COLO829 (cell line): ENCODE data around the gene VGLL4.
"Not testable (repeated sequence)": the region's sequence is repeated elsewhere in the genome, so short reads cannot be mapped to it uniquely, and the experiment has no call there.

Experiments
- DNase-seq: peaks from one replicate; pipeline ENCODE4 v3.0.0; 2012; ENCODE audit warnings: low spot score

VGLL4 gene

GRCh38 chr3:11530153-11530721 lies 113.5 kb downstream of the VGLL4 start:
- peak; percentile 9 for DNase-seq

GRCh38 chr3:11529281-11529680 lies 114.4 kb downstream of the VGLL4 start:
- no peak for DNase-seq

- not testable (repeated sequence) for DNase-seq
Observed at GRCh38 chr3:11526121-11526520, 117.6 kb downstream of the VGLL4 start.

- DNase-seq, result no peak
Observed at GRCh38 chr3:11523572-11524101, 120.1 kb downstream of the VGLL4 start.

DNA sequence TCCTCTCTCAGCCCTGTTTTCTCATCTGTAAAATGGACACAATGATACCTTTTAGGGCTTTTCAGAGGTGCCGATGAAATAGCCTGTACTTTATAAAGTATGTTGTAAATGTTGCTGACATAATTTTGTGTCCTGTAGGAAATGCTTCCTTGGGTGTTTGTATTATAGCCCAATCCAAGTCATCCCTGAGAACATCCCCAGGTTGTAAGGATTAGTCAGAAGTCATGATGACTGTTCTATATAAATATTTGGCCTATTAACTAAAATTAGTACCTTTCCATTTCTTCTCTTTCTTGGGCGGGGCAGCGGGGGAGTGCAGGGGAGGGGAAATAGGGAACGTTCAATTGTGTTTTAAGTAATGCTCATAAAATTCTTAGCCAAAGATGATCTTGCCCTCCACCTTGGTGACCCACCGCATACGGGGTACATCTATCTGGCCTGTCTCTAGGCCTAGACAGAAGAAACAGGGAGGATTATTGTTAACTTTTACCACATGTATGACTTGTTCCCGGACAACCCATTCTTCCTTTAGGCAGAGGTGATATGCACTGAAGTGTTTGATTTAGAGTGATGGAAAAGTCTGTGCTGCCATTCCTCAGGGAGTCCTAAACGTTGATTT lies 120.7 kb downstream of the VGLL4 start:
- no peak for DNase-seq

GRCh38 chr3:11522398-11522715 lies 121.4 kb downstream of the VGLL4 start:
- DNase-seq, result no peak

DNA sequence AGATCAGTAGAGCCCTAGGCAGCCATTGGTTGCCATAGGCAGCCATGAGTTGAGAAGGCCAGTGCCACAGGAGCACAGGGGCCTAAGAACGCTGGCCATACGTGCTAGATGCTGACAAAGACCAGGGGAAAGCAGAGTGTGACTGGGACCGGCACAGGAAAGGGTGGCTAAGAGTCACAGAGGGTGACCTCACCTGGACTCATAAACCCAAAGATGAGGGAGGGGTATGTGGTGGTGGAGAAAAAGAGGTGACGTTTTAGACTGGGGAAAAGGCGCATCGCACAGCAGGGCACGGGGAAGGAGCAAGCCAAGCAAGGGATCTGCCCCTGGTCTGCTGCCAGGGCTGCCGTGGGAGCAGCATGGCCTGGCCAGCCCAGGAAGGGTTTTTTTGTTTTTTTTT lies 122.5 kb downstream of the VGLL4 start:
- no peak for DNase-seq

GRCh38 chr3:11517601-11518000 lies 126.1 kb downstream of the VGLL4 start:
- DNase-seq, result no peak

DNA sequence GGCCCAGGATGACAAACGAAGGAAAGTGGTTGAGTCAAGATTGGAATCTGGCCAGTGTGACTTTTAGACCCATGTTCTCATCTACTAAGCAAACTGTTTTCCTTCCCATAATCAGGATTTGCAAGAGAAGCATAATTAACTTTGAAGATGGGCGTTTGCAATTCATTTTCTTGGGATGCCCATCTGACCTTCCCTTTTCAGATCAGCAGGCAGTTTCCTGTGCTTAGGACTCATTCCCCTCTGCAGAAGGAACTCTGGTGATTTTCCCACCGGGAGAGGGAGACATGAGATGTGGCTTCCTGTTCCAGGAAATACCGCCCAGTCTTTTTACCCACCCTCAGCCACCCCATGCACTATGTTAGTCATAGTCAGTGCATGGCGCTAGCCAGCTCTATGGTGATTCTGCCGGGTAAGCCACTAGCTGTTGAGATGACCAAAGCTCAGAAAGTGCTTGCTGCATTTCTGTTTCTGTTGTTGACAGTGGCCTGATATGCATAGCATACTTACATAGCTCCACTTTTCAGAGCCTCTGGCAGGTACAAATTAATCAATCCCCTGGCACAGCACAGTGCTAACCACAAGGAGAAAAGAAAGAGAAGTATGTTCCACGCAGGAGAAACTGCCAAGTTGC lies 129.4 kb downstream of the VGLL4 start:
- peak; percentile 57 for DNase-seq

DNA sequence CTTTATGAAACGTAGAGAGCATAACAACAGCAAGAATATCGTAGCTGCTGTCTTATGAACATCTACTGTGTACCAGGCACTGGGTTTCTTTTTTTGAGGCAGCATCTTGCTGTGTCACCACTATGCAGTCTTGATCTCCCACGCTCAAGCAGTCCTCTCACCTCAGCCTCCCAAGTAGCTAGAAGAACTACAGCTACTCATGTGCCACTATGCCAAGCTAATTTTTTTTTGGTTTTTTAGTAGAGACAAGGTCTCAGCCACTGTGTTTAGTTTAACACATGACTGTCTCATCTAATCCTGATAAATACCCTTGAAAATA lies 129.9 kb downstream of the VGLL4 start:
- DNase-seq, result no peak

DNA sequence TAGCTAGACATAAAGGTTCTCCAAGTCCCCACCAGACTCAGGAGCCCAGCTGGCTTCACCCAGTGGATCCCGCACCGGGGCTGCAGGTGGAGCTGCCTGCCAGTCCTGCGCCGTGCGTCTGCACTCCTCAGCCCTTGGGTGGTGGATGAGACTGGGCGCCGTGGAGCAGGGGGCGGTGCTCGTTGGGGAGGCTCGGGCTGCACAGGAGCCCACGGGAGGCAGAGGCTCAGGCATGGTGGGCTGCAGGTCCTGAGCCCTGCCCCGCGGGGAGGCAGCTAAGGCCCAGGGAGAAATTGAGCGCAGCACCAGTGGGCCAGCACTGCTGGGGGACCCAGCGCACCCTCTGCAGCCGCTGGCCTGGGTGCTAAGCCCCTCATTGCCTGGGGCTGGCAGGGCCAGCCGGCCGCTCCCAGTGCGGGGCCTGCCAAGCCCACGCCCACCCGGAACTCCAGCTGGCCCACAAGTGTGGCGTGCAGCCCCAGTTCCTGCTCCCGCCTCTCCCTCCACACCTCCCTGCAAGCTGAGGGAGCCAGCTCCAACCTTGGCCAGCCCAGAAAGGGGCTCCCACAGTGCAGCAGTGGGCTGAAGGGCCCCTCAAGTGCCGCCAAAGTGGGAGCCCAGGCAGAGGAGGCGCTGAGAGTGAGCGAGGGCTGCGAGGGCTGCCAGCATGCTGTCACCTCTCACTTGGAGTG lies 130.4 kb downstream of the VGLL4 start:
- DNase-seq, result not testable (repeated sequence)

DNA sequence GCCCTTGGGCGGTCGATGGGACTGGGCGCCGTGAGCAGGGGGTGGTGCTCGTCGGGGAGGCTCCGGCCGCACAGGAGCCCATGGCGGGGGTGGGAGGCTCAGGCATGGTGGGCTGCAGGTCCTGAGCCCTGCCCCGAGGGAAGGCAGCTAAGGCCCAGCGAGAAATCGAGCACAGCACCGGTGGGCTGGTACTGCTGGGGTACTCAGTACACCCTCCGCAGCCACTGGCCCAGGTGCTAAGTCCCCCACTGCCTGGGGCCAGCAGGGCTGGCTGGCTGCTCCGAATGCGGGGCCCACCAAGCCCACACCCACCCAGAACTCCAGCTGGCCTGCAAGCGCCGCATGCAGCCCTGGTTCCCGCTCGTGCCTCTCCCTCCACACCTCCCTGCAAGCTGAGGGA lies 132.1 kb downstream of the VGLL4 start:
- not testable (repeated sequence) for DNase-seq

DNA sequence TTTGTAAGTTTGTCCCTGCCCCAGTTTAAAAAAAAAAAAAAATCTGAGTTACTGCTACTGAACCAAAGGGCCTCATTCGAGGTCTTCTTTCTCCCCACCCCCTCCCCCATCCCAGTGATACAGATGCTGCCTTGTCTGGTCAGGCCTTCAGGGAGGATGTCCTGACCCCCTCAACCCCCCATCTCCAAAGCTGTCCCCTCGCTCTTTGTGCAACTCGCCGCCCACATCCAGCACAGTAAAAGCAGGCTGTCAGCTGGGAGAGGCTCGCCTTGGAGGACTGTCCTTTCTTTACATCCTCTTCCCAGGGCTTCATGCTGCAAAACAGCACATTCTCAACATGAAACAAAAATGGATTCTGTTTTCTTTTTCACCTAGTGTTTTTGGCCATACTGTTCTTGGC lies 133.4 kb downstream of the VGLL4 start:
- no peak for DNase-seq

DNA sequence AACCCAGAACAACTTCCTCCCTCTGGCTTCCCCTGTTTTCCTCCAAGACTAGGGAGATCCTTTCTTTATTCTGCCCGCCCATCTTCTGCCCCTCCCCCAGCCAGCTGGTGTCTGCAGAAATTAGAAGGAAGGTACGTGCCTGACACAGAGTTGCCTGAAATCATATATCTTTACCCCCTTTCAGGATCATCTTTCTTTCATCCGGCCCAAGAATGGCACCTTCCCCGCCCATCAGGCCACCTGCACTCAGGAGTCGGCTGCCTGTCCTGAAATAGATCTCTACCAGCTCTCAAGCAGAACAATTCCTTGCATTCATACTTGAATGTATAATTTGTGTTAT lies 133.7 kb downstream of the VGLL4 start:
- peak; percentile 6 for DNase-seq

GRCh38 chr3:11509173-11510000 lies 134.3 kb downstream of the VGLL4 start:
- peak; percentile 45 for DNase-seq

- DNase-seq, result no peak
Observed at GRCh38 chr3:11508346-11509172, 135.2 kb downstream of the VGLL4 start.

- no peak for DNase-seq
Observed at GRCh38 chr3:11507719-11508118, 136.0 kb downstream of the VGLL4 start.
